ENCODE measurements around the gene GPC5.
A peak's percentile ranks its signal among the peaks of the same experiment; 100 is the strongest.

Gene GPC5

DNA sequence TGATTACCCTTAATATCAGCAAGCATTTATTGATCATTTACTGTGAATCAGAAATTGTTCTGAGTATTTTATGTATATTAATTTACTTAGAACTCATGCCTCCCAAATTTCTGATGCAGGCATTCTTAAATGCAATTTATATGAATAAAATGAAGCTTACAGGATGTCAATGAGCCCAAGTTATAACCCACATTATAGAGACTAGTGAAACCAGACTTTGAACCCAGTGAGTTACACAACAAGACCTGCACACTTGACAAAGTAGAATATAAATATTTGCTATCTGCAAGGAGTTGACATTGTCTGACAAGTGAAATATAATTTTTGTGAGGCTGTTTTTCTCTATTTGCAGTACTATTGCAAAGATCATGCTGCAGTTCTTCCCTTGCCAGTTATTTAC lies 656.0 kb downstream of the GPC5 start:
- no peak for DNase-seq

DNA sequence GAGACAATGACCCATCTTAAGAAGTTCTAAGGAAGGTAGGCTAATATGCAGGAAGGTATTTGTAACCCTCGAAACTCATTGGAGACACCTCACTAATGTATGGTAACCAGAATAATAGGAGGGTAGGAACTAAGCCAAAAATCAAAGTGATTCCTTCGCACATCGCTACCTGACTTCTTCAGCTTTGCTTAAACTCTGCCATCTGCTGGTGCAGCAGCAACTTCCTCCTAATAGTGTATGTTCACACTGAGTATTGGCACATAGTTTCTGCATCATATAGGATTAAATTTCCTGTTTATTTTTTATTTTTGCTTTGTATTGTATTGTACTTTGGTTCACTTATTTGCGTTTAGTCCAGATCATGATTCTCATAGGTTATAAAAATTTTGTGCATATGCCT lies 676.2 kb downstream of the GPC5 start:
- DNase-seq, result peak; percentile 40

DNA sequence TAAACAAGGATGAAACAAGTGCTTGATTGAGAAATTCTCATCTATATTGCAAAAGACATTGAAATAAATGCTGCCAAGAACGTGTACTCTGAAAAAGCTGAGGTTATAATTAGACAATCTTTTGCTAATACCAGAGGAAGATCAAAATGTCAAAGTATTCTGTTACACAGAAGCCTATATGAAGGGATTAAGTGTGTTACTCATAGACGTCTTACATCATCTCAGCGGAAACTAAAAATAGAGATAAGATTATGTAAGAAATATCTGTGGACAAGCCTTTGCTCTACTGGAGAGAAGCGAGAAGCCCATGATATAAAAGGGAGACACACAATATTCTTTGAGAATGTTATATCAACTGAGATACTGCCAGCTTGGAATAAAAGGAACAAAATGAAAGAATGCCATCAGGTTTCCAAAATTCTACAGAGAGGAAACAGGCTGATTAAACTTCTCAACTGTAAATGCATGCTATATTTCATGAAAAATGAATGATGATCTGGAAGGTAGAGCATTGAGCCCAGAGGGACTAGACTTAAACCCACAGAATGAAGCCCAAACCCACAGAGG lies 699.0 kb downstream of the GPC5 start:
- DNase-seq, result no peak

GRCh38 chr13:92101801-92102200 lies 703.4 kb downstream of the GPC5 start:
- DNase-seq, result no peak

DNA sequence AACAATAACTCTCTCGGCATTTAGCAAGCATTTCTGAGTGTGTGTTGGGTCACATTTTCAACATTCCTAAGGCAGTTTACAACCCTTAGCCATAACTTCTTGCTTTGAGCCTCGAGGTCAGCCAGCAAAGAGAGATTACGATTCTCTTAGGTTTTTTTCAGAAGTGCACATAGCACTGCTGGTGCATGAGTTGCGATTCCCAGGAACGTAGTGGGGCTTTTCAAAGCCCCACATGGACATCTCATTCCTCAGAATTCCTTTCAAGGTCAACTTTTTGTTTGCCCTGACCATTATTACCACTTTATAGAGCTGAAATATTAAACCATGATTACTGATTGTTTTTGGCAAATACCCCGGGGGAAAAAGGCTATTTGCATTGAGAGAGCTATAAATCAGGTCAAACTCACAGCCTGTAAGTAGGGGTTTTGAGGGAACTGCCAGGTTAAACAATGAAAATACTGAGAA lies 705.3 kb downstream of the GPC5 start:
- DNase-seq, result no peak

DNA sequence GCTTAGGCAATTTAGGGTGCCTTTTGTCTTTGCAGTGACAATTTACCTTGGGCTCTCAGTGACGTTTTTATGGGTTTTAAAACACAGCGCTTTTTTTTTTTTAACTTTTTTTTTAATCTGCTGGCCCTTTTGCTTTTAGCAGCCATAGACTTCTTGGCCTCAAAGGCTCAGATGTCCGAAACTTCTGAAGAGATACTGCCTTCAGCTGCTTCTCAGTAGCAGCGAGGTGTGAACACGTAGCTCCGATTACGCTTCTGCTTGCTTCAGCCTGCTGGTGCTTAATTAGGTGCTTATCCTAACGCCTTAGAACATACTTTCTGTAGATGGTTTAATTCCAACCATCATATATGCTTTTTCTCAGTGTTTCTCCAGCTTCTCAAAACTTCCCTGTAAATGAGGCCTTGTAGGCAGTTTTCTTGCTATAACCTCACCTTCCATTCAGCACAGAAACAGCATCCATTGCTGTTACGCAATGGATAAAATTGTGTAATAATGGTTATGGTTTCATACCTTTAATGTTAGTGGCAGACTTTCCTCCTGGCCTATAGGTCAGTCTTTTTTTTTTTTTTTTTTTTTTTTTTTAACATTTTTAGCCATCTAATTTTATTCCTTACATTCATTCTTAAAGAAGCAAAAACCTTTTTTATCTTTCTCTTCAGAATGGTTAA lies 723.9 kb downstream of the GPC5 start:
- no peak for DNase-seq

GRCh38 chr13:92126399-92126798 lies 728.0 kb downstream of the GPC5 start:
- DNase-seq, result peak; percentile 11

GRCh38 chr13:92135509-92135908 lies 737.1 kb downstream of the GPC5 start:
- no peak for DNase-seq

DNA sequence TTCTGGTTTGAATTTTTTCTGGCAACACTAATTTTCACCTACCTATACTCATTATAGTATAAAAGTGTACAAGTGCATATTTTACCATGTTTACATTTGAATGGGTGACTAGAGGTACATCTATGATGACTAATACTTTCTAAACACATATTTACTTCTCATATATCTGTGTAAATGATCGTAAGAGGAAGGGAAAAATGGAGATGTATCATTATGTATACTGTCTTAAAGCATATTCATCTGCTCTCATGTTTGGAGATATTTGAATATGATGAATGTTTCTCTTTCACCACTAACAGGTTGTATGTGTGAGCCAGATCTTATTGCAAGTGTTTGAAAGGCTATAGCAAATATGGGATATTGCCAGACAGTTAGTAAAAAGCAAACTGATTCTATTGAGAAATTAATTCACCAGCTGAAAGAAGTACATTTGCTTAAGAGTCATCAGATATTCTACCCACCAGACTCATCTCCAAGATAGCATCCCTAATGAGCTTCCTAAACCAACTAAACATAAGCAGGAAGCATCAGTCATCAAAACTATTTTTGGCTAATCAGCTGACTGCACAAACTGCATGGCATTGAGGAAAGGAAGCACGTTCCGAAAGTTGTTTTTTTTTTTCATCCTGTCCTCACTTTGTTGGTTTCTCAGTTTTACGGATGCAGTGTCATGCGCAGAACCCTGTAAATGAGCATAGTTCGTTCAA lies 738.2 kb downstream of the GPC5 start:
- no peak for DNase-seq

DNA sequence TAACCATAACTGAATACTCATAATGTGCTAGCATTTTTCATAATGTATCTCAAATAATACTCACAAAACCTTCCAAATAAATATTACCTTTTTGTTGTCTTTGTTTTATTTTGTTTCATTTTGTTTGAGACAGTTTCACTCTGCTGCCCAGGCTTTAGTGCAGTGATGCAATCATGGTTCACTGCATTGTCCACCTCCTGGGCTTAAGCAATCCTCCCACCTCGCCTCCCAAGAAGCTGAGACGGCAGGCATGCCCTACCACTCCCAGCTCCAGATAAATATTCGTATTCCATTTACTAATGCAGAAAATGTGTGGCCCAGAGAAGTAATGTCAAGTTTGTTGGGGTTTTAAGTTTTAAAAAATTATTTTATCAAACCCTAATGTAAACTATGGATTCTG lies 739.1 kb downstream of the GPC5 start:
- DNase-seq, result no peak

- DNase-seq, result no peak
These were observed 745.3 kb downstream of the GPC5 start for GRCh38 chr13:92143766-92144165.

- DNase-seq, result no peak
These were observed 752.2 kb downstream of the GPC5 start for GRCh38 chr13:92150606-92151005.

- DNase-seq, result no peak
These were observed 759.9 kb downstream of the GPC5 start for GRCh38 chr13:92158346-92158745.

- DNase-seq, result no peak
These were observed 766.4 kb downstream of the GPC5 start for GRCh38 chr13:92164822-92165221.

- no peak for DNase-seq
These were observed 773.8 kb downstream of the GPC5 start for GRCh38 chr13:92172191-92172590.

- DNase-seq, result no peak
These were observed 774.8 kb downstream of the GPC5 start for GRCh38 chr13:92173254-92173653.

GRCh38 chr13:92175330-92175729 lies 776.9 kb downstream of the GPC5 start:
- peak; percentile 59 for DNase-seq

DNA sequence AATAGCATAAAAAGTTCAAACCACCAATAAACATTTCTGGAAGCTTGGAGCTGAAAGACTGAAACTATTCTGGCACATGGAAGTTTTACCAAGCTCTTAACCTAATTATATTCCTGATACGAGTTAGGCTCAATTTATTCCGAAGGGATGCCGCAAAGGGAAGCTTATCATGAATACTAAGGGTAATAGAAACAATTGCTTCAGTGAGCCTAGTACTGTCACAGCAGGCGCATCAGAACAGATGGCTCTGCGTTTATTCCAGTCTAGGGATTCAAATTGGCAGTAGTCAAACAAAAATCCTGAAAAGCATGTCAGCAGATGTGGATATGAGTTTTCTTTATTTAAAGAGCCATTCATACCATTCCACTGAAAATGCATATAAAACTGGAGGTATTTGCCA lies 779.5 kb downstream of the GPC5 start:
- DNase-seq, result no peak

DNA sequence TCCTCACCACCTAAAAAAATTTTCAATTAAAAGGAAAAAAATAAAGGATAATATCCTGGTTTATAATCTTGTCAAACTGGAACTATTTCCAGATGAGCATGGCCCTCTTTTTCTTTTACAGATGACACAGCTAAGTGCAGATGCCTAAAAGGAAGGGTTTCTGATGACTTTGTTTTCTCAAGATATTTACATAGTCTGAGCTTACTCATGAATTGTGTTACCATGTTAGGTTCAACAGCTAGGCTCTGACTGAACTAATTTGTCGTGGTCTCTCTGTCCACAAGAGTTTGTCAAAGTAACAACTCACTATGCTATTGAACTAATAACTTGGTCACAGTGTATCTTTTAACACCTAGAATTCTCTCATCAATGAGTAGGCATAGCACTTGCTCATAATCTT lies 780.8 kb downstream of the GPC5 start:
- no peak for DNase-seq

- DNase-seq, result peak; percentile 72
These were observed 789.1 kb downstream of the GPC5 start for GRCh38 chr13:92187378-92187989.

DNA sequence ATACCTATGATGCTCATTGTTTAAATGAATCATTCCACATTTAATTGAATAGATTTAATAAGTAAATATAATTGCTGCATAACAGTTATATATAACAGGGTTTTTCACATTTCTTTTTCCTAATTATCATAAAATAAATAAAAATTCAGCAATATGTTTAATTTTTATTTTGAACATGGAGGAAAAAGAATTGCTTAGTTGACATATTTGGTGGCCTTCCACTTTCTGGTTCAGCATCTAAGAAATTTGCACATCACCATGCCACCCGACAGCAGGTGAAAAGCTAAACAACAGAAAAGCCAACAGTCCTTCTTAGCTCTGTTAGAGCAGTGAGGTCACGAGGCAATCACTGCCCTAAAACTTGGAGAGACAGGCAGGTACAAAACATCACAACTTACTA lies 790.2 kb downstream of the GPC5 start:
- no peak for DNase-seq

DNA sequence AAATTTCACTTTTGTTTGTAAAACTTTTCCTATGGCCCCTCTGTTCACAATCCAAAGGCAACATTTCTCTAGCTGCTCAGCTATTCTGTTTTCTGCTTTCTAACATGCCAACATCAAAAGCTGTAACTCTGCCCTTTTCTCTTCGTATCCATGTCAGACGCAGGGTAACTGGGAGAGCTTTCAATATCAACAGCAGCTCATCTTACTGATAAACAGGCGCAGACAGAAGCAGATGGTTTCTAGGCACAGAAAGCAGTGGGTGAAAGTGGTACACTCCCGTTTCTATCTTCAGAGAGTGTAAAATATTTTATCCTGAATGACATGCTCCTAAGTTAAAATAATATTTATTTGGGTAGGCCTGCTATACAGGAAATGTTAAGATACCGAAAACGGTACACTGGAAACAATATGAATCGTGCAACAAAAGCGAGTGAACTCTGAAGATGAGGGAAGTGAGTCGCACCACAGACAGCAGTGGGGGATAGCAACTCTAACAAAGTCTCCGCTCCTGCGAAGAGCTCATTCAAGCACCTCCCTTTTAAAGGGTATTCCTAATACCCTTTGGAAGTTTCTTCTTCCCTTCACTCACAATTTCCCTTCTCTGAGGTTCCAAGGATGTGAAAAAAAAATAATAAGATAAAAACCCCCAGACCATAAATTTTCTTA lies 798.3 kb downstream of the GPC5 start:
- DNase-seq, result peak; percentile 84

- no peak for DNase-seq
These were observed 799.2 kb downstream of the GPC5 start for GRCh38 chr13:92197669-92198068.
